ENCODE results near the gene ATG7.

- TF ChIP-seq, protein P1, sequence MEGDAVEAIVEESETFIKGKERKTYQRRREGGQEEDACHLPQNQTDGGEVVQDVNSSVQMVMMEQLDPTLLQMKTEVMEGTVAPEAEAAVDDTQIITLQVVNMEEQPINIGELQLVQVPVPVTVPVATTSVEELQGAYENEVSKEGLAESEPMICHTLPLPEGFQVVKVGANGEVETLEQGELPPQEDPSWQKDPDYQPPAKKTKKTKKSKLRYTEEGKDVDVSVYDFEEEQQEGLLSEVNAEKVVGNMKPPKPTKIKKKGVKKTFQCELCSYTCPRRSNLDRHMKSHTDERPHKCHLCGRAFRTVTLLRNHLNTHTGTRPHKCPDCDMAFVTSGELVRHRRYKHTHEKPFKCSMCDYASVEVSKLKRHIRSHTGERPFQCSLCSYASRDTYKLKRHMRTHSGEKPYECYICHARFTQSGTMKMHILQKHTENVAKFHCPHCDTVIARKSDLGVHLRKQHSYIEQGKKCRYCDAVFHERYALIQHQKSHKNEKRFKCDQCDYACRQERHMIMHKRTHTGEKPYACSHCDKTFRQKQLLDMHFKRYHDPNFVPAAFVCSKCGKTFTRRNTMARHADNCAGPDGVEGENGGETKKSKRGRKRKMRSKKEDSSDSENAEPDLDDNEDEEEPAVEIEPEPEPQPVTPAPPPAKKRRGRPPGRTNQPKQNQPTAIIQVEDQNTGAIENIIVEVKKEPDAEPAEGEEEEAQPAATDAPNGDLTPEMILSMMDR (conservative IDR thresholded peaks at IDR 0.05): no peak
- no peak for TF ChIP-seq EZH2 (IDR thresholded peaks at IDR 0.05; ENCODE audit: low read depth)
These were observed 334.0 kb downstream of the ATG7 start for GRCh38 chr3:11606090-11606784.

Measured in PC-9 (cell line).